Left lung (tissue), 10 donors: ENCODE measurements around the gene PACS2. TPM values are rescaled to one million over a fixed set of nuclear protein-coding genes. Genes with fewer than 3 reads are reported as not detected.
A peak's percentile ranks its signal among the peaks of the same experiment; 100 is the strongest.
"Not testable (repeated sequence)": the region's sequence is repeated elsewhere in the genome, so short reads cannot be mapped to it uniquely, and the experiment has no call there.

Experiments
- ATAC-seq: fragments of 200-7000 bp; cut with Tn5 transposase; one replicate; pipeline ENCODE4 v1.9.1; 2020; ENCODE audit warnings: moderate library complexity
- DNase-seq, 4 donors: peaks; one replicate each; pipeline ENCODE4 v3.0.0-alpha.2; 2013 to 2020
- H3K27ac ChIP-seq, 2 donors: fragments of 200-600 bp; sonication (generic) in 1 of 2; one replicate each; pipeline versions ENCODE4 v1.5.0 to v1.8.0; 2020 to 2021
- H3K27me3 ChIP-seq, 2 donors: fragments of 200-600 bp; sonication (generic) in 1 of 2; one replicate each; pipeline versions ENCODE4 v1.5.0 to v1.8.0; 2020 to 2021
- H3K36me3 ChIP-seq, 2 donors: fragments of 200-600 bp; sonication (generic) in 1 of 2; one replicate each; pipeline versions ENCODE4 v1.5.0 to v1.8.0; 2020 to 2021
- H3K4me1 ChIP-seq, 2 donors: fragments of 200-600 bp; one replicate each; pipeline ENCODE4 v1.8.0; 2021
- H3K4me3 ChIP-seq, 2 donors: fragments of 200-600 bp; sonication (generic) in 1 of 2; one replicate each; pipeline versions ENCODE4 v1.5.0 to v1.8.0; 2020 to 2021; ENCODE audit warnings: mild to moderate bottlenecking in 1 of 2
- H3K9me3 ChIP-seq, 2 donors: fragments of 200-600 bp; sonication (generic) in 1 of 2; one replicate each; pipeline versions ENCODE4 v1.5.0 to v1.8.0; 2020 to 2021
- CTCF ChIP-seq, 2 donors: fragments of 200-600 bp; sonication (generic) in 1 of 2; IDR thresholded peaks; one replicate each; pipeline versions ENCODE4 v1.5.0 to v1.8.0; 2021; ENCODE audit warnings: antibody characterized with exemption in 2 of 2
- intact Hi-C, 2 donors: fragments of 100-400 bp; cut with DNase I; formaldehyde crosslinking; loops; one replicate each; pipeline versions ENCODE4 v1.11.2 to v1.14.2; 2022
- polyA plus RNA-seq, 6 donors: library from polyadenylated mRNA; unstranded; fragments of 120-200 nt; gene quantifications; one replicate each; pipeline ENCODE4 v1.2.1, GENCODE V29; 2013; ENCODE audit not compliant: insufficient read length in 6 of 6
- total RNA-seq, 2 donors: library from RNA; stranded (reverse); fragmentation: NEBNext Ultra II Directional; extraction: Animal tissue kit (Norgen Biotek cat#: 25700); gene quantifications; one replicate each; pipeline ENCODE4 v1.2.1, GENCODE V29; 2021
- donor health status: DM: no; HTN: yes; CAD: no.
- donor health status: DM: no; HTN: no; CAD: no.

Gene PACS2
- total and polyA plus RNA-seq, 8 donors: 64.6 to 99.3 (median 75.4) TPM

DNA sequence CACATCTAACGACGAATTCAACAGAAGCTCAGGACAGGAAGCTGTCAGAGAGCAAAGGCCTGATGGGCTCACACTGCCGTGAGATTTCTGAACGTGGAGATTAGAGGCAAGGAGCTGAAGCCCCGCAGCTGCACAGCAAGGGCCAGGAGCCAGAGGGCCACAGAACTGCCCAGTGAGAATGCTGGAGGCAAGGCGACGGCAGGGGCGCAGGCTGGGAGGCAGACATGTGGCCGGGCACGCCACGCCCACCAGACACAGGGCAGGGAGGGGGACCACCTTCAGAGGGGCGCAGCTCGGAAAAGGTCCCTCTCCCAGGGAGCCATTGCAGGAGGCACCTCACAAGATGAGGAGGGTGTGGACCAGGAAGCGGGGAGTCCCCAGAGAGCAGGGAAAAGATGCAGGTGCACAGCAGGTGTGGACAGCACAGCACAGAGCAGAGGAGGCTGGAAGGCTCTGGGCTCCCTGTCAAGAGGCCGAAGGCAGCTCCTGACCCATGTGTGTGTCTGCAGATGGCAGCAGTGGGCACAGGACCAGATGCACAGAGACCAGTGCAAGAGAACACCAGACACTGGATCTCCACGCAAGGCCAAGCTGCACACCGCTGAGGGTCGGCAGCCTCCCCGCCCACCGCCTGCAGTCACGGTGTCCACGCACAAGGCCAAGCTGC lies 43.2 kb upstream of the PACS2 start:
- intact Hi-C loops: no loop called here
- no peaks in the 10 kb centered on the region for H3K4me1 ChIP-seq
- H3K4me3 ChIP-seq: no peak overlapping the region
- no peaks in the 10 kb centered on the region for H3K9me3 ChIP-seq
- ATAC-seq (no peak), DNase-seq (no peak)
- H3K27me3 ChIP-seq: no peaks in the 10 kb centered on the region
- peaks cover 0 to 32% of the 10 kb centered on the region in 2 donors for H3K36me3 ChIP-seq
- no peak overlapping the region for H3K27ac ChIP-seq
- TF ChIP-seq CTCF (IDR thresholded peaks at IDR 0.05): no peak

DNA sequence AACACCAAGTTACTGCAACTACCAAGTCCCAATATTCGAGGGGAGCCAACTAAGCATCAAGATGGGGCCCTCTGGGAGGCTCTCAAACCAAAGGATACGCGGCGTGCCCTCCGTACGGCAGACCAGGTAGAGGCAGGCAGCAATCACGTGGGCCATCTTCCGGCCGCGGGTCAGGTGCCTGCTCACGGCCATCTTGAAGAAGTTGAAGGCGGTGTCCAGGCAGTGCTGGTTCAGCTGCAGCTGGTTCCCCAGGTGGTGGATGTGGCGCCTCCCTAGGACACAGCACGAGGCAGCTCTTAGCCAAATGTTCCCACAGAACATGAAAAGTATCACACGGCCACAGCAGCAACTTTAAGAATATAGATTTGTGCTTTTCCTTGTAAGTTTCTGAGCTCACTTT lies 41.9 kb upstream of the PACS2 start:
- no peak for TF ChIP-seq CTCF (IDR thresholded peaks at IDR 0.05)
- no peak overlapping the region for H3K4me3 ChIP-seq
- ATAC-seq (peak; percentile 62), DNase-seq (peak in 1 of 4 donors; percentile 37)
- H3K9me3 ChIP-seq: no peaks in the 10 kb centered on the region
- intact Hi-C loops: no loop called here
- peak overlapping the region in 1 of 2 donors; percentile 34 for H3K27ac ChIP-seq
- peaks cover 0 to 1% of the 10 kb centered on the region in 2 donors for H3K4me1 ChIP-seq
- H3K36me3 ChIP-seq: peaks cover 0 to 30% of the 10 kb centered on the region in 2 donors
- no peaks in the 10 kb centered on the region for H3K27me3 ChIP-seq

GRCh38 chr14:105273062-105273461 lies 41.5 kb upstream of the PACS2 start:
- DNase-seq (peak in 3 of 4 donors; percentile 18 to 72 (median 61)), ATAC-seq (peak; percentile 91)
- no peak for TF ChIP-seq CTCF (IDR thresholded peaks at IDR 0.05)
- Histone ChIP-seq H3K36me3 (peaks cover 0 to 25% of the 10 kb centered on the region in 2 donors), H3K9me3 (no peaks in the 10 kb centered on the region), H3K27ac (peak overlapping the region in 1 of 2 donors; percentile 34), H3K4me3 (no peak overlapping the region), H3K4me1 (peaks cover 0 to 3% of the 10 kb centered on the region in 2 donors), H3K27me3 (no peaks in the 10 kb centered on the region)
- intact Hi-C loops: no loop called here

- Histone ChIP-seq H3K36me3 (peaks cover 0 to 9% of the 10 kb centered on the region in 2 donors), H3K27ac (no peak overlapping the region), H3K4me1 (peaks cover 0 to 3% of the 10 kb centered on the region in 2 donors), H3K27me3 (no peaks in the 10 kb centered on the region), H3K4me3 (no peak overlapping the region), H3K9me3 (no peaks in the 10 kb centered on the region)
- DNase-seq (no peak), ATAC-seq (no peak)
- TF ChIP-seq CTCF (IDR thresholded peaks at IDR 0.05): no peak
- intact Hi-C loops: no loop called here
Measured at GRCh38 chr14:105274637-105275036, 39.9 kb upstream of the PACS2 start.

DNA sequence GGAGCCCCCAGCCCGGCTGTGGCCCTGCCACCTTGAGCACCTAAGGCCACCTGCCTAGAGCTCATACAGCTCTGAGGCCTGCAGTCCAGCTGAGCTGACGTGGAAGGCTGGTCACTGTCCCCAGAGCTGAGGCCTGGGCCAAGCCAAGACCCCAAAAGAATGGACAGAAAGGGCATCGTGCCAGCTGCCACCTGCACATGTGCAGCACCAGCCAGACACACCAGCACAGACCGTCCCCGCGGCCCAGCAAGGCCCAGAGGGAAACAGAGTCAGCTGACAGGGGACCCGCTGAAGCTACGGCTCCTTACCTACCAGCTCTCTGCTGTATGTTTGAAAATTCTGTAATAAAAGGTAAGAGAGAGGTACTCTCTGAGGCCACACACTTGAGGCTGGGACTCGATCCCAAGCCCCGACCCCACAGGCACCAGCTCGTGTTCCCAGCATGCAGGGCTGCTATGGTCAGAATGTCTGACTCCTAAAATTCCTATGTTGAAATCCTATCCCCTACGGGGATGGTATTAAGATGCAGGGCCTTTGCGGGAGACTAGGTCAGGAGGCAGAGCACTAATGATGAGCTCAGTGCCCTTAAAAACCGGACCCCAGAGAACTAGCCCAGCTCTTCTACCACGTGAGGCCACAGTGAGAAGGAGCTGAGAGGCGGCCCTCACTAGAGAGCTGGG lies 39.1 kb upstream of the PACS2 start:
- no peaks in the 10 kb centered on the region for H3K9me3 ChIP-seq
- no peaks in the 10 kb centered on the region for H3K27me3 ChIP-seq
- peaks cover 0 to 3% of the 10 kb centered on the region in 2 donors for H3K4me1 ChIP-seq
- H3K4me3 ChIP-seq: no peak overlapping the region
- H3K36me3 ChIP-seq: peaks cover 0 to 6% of the 10 kb centered on the region in 2 donors
- peak overlapping the region in 1 of 2 donors; percentile 33 for H3K27ac ChIP-seq
- no peak for TF ChIP-seq CTCF (IDR thresholded peaks at IDR 0.05)
- DNase-seq: no peak
- ATAC-seq: peak; percentile 23
- intact Hi-C loops: no loop called here

DNA sequence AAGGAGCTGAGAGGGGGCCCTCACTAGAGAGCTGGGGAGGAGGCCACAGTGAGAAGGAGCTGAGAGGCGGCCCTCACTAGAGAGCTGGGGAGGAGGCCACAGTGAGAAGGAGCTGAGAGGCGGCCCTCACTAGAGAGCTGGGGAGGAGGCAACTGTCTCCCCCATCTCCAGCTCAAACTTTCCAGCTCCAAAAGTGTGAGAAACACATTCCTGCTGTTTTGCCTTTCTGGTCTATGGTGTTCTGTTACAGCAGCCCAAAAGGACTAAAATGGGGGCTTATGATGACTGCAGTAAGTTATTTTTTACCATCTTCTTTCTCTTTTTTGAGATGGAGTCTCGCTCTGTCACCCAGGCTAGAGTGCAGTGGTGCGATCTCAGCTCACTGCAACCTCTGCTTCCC lies 37.1 kb upstream of the PACS2 start:
- H3K27me3 ChIP-seq, H3K27ac ChIP-seq, H3K36me3 ChIP-seq, H3K9me3 ChIP-seq, intact Hi-C loops, H3K4me3 ChIP-seq, ATAC-seq, H3K4me1 ChIP-seq: not testable (repeated sequence)
- DNase-seq: peak in 1 of 4 donors; percentile 32
